OCI-LY3 (cell line): ENCODE data around the gene CFAP69.

Source experiments
- CTCF ChIP-seq: fragments of 200-600, 300-600 bp; sonication (generic); IDR thresholded peaks from 2 replicates; pipeline ENCODE4 v1.5.1; 2014; ENCODE audit warnings: antibody characterized with exemption, low read length, low read depth
- EZH2phosphoT487 ChIP-seq: fragments of 200-600 bp; shearing (Covaris generic); IDR thresholded peaks from 2 replicates; pipeline ENCODE4 v1.6.1; 2018; ENCODE audit warnings: antibody characterized with exemption, mixed run types, low read depth

- TF ChIP-seq CTCF (no peak), EZH2phosphoT487 (no peak)
These were observed 64.9 kb downstream of the CFAP69 start for GRCh38 chr7:90309872-90310271.
